Gastroesophageal sphincter (tissue), 3 donors: ENCODE results near the gene STN1.

ENCODE experiments used
- CTCF ChIP-seq, 4 experiments: fragments of 200-600 bp in 2 of 4; fragments of 450-650 bp in 2 of 4; sonication (generic) in 1 of 4; IDR thresholded peaks; one replicate each; pipeline ENCODE4 v1.5.1; 2017 to 2019; ENCODE audit warnings: antibody characterized with exemption in 4 of 4, mild to moderate bottlenecking in 2 of 4, moderate library complexity in 2 of 4
- POLR2A ChIP-seq, 2 donors: fragments of 450-650 bp; IDR thresholded peaks; one replicate each; pipeline ENCODE4 v1.6.1; 2017; ENCODE audit warnings: antibody characterized with exemption in 2 of 2, mild to moderate bottlenecking in 2 of 2, moderate library complexity in 1 of 2
- POLR2AphosphoS5 ChIP-seq: sonication (generic); formaldehyde crosslinking; IDR thresholded peaks from one replicate; pipeline ENCODE4 v1.6.1; 2017; ENCODE audit warnings: antibody characterized with exemption

GRCh38 chr10:103870516-103870915 lies 47.5 kb downstream of the STN1 start:
- TF ChIP-seq POLR2A (IDR thresholded peaks at IDR 0.05) (no peak), CTCF (IDR thresholded peaks at IDR 0.05) (no peak), POLR2AphosphoS5 (no peak)
